Stimulated activated naive CD4-positive, alpha-beta T cell (primary cell): ENCODE measurements around the gene DLK1.

ENCODE experiments used
- DNase-seq, 6 experiments: peaks; one replicate each; lab custom pipeline; 2025; lab: John Stamatoyannopoulos, UW

DLK1 gene

DNA sequence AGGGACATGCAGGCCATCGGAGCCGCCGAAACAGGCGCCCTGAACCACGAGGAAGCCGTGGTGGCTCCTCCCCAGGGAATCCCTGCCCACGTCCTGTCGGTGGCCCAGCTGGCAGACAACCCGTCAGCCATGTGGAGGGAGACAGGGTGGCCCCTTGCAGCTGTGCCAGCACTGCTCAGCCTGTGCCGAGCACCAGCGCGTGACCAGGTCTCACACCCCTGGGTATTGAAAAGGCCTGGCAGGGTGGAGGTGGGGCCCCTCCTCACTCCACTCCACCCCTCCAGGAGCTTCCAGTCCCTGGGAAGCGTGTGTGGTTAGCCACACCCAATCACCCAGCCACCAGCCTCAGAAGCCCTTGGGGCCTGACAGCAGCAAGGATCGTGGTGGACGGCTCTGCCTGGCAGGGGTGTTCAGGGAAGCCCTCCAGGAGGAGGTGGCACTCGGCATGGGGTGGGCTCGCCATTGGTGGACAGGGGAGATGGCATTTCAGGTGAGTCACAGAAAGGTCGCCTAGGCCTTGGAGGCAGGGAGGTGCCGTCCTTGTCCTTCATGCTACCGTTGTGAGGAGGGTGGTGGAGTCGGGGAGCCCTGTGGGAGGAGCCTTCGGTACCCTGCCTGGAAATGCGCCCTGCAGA, 12.3 kb upstream of the DLK1 start:
- DNase-seq = no peak

DNA sequence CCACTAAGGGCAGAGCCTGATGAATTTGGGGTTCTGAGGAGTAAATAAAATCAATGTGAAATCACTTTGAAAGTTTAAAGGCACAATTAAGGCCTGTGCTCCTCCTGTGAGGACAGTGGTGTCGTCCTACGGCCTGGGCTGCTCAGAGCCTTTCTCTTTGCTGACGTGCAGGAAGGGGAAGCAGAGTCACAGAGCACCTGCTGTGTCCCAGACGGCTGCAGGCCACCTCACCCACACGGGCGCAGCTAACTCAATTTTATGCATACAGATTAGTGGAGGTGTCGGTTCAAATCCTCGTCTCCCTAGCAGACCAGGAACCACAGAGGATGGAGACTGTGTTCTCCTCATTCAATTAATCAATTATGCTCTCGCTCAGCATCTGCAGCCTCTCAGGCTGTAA, 11.4 kb upstream of the DLK1 start:
- no peak for DNase-seq

DNA sequence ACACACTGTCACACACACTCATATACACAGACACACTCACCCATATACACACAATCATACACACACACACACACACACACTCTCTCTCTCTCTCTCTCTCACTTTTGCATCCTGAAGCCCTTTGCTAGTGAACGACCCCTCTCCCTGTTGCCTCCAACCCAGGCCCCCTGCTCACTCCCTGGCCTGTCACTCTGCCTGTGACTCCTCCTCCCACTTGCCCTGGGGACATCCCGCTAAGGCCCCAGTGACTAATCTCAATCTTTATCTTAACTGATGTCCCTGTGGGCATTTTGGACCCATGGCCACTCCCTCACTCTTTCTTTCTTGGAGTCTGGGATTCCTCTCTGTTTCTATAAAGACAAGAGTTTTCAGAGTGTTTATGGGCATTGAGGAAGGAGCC, 10.9 kb upstream of the DLK1 start:
- DNase-seq = no peak

DNA sequence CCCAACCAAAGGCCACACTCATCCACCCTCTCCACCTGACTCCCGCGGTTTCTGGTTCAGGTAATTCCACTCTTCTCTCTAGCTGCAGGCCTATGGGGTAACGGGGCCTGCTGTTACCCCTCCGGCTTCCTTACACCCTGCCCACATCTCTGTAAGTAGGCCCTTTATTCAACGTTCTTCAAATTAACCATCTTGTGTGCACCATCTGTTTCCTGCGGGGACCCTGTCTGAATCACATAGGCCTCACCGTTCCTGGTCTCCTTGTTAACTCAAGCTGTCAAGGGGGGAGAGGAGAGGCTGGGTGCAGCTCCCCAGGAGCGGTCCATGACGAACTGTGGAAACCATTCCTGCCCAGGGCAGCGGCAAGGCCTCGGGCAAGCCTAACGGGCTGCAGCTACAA, 9.3 kb upstream of the DLK1 start:
- DNase-seq = no peak

DNA sequence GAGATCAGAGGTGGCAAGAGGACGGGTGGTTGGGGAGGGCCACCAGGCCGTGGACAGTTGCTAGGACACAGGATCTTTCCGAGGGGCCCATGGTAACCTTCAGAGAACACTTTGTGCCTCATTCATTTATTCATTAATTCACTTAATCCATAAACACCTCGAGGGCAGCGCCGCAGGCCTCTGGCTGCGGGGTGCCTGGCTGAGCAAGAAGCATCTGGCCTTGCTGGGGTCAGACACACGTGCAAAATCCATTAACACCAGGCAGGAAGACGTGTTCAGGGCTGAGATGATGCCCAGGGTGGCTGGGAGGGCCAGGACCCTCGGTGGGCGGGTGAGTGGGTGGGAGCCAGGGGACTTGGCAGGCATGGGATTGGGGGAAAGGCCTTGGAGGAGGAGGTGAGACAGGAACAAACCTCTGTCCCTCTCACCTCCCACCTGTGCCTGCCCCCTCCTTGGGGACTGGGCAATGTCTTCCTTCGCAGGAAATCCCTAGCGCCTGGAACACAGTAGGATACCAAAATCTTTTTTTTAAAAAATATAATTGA, 6.6 kb upstream of the DLK1 start:
- DNase-seq = no peak

DNA sequence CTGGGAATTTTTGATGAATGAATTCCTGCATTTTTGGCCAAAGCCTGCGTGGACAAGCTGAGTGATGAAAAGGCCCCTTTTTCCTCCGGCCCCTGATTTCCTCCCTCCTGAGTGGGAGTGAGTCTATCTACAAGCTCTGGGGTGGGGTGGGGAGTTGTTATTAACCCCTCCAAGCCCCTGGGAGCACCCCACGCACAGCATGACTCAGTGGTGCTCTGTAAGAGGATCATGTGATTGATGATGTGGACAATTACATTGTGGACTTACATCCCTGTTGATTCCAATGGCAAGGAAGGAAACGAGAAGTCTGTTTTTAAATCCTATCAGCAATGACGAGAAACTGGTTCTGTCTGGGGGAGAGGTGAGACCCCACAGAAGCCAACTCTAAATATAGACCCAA, 5.1 kb upstream of the DLK1 start:
- no peak for DNase-seq

DNA sequence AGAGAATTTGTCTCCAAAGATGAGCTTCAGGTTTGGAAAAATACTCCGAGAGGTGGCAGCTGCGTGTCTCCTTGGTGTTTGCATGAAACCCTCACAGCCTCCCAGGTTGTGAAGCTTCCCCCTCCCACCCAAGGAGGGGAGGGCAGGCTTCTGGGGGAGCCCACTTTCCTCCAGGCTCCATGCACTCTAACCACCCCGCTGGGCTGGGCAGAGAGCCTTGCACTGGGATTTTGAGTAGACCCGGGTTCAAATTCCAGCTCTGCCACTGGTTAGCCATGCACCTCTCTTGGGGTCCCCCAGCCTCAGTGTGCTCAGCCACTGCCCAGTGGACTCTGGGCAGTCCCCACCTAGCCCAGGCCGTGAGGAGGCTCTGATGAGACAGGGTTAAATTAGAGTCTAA, 4.3 kb upstream of the DLK1 start:
- DNase-seq = no peak

DNA sequence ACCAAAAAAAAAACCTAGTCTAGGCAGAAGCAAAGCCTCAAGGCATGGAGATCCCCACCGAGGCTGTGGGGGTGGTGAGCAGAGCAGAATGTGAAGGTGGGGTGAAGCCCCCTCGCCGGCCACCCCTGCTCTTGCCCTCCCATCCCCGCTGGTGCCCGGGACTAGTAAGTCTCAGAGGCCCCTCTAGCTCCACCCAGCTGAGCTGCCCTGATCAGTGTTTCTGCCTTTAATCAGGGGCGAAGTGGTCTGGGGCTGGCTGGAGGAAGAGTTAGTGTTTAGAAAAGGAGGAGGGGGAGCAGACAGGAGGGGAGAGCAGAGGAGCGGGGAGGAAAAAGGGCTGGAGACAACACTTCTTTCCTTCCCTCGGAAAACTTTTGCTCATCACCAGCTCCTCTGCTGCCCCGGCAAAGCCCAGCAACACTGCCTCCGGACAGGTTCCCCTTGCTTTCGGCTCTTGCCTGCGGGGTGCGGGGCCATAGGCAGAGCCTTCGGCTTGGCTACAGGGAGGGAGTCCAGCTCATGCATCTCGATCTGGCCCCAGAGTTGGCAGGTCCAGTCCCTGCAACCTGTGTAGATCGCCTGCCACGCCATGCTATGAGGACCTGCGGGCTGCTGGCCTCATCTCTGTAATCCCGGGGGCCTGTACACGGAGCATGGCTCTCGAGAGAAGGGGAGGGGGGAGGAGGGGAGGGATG, 3.4 kb upstream of the DLK1 start:
- no peak for DNase-seq

DNA sequence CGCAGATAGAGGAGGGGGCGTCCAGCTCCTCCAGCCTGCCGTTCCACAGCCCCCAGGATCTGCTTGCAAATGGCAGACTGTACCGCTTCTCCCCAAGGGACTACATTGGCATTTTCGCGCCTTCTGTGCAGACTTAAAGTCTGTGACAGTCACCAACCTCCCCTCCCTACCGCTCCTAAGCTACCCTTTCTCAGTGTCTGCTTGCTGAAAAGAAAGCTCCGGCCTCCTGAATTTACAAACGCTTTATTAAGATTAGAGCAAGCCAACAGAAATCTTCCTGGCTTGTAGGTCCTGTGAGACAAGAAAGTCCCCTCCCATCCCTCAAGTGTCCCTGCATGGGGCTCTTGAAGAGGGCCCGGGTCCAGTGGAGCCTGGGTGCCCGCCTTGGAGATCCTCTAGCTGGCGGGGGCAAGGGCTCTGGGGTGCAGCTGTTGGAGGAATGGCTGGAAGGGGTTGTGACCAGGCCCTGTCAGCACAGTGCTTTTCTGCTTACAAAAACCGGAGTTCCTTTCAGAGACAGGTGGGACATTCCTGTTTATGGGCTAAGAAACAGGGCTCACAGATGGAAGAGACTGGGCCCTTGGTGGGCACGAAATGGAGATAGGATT, 2.8 kb upstream of the DLK1 start:
- no peak for DNase-seq

DNA sequence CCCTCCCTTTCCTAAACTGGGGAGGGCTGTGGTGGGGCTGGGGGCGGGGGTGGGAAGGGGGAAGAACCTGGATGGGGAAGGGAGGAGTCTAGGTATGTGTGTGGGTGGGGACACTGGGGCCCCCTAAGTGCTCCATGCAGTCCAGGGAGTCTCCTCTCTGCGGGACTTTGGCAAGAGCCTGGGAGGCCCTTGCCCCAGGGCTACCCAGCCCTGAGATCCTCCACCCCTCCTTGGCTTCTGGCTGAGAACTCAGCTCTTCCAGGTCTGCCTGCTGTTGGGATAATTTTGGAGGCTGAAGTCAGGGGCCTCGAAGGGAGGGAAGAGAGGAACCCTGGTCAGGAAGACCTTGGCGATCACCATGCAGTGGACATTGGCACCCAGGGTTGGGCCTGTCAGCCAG, 2.2 kb upstream of the DLK1 start:
- DNase-seq = no peak

DNA sequence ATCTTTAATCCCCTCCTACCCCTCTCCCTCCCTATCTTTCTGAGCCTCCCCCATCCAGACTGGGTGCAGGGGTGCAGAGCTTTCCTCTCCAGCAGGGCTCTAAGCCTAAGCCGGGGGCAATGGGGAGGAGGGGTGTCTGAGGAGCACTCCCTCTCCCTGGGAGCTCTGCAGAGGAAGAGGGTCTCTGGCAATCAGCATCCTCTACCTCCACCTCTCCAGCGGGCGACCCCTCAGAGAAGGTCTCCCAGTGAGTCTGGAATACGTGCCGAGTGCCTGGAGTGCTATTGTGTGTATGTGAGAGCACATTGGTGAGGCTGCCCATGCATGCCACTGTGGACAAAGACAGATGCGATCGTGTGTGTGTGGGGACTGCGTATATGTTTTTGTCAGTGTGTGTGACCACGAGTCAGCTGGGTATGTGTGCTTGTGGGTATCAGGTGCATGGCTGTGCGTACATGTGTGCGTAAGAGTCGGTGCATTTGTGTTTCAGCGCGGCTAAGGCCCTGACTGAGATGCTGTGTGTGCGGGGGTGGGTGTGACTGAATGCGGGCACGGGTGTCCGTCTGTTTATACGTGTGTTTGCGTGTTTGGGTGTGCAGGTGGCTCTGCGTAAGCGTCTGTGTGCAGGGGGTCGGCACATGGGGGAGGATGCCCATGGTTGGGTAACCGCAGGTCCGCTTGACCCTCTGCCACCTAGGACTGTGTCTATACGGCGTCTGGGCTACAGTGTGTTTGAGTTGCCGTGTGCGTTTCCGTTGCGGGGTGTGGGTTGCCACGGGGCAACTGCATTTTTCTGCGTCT, 905 bp upstream of the DLK1 start:
- DNase-seq = no peak

DNA sequence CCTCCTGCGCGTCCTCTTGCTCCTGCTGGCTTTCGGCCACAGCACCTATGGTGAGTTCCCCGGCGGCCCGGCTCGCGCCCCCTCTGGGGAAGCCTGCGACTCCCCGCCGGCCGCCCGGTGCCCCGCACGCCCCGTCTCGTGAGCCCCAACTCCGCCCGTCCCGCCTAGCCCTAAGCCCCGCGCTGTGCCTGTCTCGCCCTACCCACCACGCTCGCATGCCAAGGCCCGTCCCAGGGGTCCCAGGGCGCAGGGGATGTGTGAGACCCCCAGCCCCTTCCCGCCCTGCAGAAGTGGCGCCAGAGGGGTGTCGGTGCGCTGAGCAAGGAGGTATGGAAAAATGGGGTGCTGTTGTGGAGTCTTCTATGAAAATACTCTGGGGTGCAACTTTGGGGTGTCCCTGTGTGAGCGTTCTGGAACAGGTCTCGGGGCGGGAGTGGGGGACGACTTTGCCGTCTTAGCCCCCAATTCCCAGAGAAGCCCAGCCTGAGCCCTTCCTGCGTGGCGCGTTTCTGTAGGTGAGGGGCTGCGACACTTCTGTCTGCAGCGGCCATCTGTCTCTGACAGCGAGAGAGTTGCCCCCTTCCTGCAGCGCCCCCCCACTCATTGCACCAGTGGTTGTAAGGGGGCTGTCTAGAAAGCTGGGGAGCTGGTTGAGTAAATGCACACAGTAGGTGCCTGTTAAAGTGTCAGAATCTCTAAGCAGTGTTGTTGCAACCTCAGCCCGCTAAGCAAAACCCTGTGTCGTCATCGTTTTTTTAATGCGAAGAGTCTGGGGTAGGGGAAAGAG, 587 bp downstream of the DLK1 start:
- DNase-seq = no peak

DNA sequence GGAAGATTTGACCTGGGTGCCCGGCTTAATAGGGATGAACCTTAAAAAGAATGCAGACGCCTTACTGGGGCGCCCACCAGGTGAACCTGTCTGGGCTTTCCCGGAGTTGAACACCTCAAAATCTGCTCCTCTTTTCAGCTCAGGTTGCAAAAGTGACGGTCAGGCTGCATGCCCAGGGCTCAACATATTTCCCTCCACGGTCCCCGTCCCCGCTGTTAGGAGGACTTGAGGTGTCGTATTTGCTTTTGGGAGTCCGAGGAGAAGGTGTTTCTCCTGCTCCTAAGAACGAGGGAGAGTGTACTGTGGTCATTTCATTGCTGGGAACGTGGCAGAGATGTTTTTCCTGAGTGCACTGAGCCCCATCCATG, 1.2 kb downstream of the DLK1 start:
- no peak for DNase-seq

DNA sequence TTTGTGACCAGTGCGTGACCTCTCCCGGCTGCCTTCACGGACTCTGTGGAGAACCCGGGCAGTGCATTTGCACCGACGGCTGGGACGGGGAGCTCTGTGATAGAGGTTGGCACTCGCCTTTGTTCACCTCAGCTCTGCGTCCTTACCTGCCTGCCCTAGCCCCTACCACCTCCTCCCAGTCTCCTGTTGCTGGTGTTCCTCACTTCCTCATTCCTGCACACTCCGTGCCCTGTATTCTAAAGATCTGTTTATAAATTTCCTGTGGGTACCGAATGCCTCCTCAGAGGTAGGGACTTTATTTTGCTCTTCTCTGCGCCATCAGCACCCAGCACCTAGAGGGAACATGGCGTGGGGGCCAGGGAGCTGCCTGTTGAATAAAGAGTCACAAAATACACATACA, 2.3 kb downstream of the DLK1 start:
- no peak for DNase-seq

DNA sequence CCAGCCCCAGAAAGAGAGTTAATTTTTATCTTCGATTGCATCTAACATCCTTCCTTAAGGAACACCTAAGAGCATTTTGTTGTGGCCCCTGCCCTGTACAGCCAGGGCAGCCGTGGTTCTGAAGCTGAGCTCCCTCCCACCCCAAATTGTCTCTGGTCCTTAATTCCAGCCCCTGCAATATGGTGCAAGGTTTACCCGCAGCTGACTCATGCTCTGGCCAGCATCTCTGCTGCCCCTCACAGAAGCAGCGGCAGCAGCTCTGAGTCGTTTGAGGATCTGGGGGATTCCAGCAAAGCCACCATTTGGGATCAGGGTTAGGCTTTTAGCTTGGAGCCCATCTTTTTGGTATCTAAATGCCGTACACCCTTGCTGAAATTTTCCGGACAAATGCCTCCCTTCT, 3.3 kb downstream of the DLK1 start:
- DNase-seq = no peak

DNA sequence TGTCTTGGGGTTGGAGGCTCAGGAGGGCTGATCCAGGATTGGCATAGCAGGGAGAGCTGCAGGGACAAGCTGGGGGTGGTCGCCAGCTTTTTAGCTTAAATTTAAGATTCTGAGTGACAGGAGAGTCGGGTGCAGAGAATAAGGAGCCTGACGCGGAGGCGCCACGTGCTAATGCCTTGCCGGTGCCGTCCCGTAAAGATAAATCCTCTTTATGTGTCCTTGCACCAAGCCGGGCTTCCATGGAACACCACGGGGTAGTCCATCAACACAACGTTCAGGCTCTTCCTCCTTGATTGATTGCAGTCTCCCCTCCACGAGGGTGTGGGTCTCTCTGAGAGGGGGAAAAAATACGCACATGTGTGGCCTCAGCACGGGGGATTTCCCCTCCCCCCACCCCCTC, 3.9 kb downstream of the DLK1 start:
- no peak for DNase-seq

DNA sequence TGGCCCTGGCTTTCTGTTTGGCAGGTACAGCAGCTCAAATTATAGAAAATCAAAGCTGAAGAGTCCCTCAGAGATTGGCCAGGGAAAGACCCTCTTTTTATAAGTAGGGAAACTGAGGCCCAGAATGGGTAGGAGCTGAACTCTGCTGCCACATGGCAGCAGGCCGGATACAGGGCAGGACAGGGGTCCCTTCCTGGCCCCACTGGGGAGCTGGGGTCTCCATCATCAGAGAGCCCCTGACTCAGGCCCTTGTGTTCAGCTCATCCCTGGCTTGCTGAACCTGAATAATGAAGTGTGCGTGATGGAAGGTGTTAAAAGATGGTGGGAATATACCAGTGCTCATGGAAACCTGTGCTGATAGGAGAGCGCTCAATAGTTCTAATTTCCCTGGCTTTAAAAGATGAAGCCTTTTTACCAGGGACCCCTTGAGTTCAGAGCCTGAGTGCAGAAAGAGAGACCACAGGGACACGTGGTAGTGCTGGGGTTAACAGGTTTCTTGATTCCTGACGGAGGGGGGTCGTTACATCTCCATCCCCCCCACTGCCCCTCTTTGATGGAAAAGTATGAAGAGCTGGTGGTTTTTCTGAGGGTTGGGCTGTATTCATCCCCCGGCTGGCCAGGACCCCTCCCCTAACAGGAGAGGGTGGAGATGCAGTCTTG, 4.4 kb downstream of the DLK1 start:
- no peak for DNase-seq

DNA sequence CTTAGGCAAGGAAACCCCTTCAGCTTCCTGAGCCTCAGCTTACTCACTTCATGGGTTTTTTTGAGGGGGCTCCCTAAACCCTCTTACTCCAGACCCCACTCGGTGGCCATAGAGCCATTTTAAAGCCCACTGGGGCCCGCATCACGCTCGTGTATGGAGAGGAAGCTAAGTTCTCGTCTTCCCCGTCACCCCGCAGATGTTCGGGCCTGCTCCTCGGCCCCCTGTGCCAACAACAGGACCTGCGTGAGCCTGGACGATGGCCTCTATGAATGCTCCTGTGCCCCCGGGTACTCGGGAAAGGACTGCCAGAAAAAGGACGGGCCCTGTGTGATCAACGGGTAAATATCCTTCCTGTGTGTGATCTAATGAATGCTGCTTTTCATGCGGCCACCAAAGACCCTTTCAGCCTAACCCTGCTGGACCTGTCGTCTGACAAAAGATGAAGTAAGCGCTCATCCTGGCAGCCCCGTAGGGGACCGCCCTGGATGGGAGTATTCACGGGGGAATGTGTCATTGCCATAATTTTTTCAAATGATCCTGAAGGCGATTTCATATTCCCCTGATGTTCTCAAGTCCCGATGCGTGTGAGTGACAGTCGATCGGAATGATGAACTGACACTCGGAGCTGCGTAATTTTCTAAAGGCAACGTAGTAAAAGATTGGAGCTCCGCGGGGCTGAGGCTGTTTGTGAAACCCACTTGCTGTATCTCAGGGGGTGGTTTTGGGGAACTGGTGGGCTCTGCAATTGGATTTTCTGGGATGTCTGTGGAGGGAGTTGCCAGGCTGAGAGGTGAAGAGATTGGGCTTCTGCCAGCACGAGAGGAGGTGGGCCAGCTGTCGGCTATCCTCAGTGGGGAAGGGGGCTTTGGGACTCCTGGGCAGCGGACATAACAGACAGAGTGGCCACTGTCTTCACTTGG, 5.4 kb downstream of the DLK1 start:
- DNase-seq = no peak

DNA sequence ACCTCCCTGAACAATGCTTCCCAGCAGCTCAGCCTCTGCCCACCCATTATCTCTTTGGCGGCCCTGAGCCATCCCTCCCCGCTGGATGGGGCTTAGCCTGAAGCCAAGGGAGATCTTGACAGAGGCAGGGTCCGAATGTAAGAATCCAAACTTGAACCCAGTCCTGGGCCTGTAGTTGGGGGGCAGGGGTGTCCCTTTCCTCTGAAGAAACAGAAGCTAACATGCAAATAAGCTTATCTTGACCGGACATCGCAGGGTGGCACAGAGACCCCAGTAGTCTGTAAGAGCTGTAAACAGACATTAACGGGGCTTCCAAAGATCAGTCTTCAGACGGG, 6.0 kb downstream of the DLK1 start:
- no peak for DNase-seq

DNA sequence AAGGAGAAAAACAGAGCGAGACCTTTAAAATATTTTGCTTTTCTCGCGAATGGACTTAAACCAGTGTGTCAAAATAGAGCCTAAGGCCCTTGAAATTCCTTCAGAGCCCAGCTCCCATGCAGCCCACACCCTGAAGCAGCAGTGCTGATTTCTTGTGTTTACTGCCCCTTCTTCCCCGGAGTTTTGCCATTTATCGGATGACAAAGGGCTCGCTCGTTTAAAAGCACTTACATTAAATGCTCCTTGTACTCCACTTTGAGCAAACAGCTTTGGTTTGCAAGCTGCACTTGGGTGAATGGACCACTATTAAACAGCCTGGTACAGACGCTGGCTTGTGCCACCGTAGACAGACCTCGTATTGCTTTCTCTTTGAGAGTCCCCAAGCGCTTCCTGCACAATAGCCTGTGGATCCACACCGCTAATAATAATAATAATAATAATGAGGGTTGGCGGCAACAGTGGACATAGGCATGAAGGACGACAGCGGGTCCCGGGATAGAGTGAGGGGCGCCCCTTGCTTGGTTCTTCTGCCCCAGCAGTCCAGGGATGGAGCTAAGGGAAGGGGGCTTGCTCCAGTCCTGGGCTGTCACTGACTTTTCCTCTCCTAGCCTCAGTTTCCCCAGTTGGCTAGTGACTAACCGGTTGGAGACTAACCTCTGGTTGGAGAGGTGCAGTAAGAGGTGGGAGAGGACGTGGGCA, 6.6 kb downstream of the DLK1 start:
- DNase-seq = no peak
